HG02981 (cell line): ENCODE measurements around the gene EDEM2.
"Not testable (repeated sequence)": the region's sequence is repeated elsewhere in the genome, so short reads cannot be mapped to it uniquely, and the experiment has no call there.

ENCODE experiments used
- ATAC-seq: cut with Tn5 transposase; IDR thresholded peaks from one replicate; pipeline ENCODE4 v1.9.1; 2021; ENCODE audit warnings: mild to moderate bottlenecking, moderate library complexity; ENCODE audit not compliant: unreplicated experiment

Gene EDEM2

DNA sequence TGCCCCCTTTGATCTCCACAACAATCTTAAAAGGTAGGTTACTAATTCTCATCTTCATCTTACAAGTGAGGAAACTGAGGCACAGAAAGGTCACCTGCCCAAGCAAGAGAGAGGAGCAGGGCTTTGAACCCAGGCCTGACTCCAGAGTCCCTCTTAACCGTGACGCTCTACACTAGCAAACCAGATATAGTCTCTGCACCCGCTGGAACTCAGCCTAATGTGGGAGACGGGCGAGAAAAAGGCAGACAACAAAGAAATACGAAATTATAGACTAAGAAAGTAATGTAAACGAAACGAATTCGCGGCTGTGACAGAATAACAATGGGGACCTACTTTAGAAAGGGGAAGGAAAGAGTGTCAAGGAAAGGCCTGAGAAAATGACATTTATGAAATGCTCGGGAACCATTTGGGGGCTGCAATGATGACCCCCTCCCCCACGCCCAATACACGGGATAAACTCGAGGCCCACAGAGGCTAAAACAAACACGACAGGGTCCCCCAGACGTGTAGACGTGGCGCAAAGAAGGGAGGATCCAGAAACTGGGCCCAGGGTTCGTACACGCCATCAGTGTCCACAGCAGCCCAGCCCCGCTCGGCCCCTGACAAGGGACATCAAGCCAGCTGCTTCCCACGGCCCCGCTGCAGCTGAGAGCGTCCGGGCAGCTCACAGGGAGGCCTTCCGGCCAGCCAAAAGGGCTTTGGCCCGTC lies 55.2 kb downstream of the EDEM2 start:
- ATAC-seq = no peak

- no peak for ATAC-seq
Measured at GRCh38 chr20:35088231-35089145, 58.6 kb downstream of the EDEM2 start.

GRCh38 chr20:35087791-35088190 lies 59.3 kb downstream of the EDEM2 start:
- ATAC-seq = no peak

GRCh38 chr20:35087355-35087754 lies 59.8 kb downstream of the EDEM2 start:
- no peak for ATAC-seq

DNA sequence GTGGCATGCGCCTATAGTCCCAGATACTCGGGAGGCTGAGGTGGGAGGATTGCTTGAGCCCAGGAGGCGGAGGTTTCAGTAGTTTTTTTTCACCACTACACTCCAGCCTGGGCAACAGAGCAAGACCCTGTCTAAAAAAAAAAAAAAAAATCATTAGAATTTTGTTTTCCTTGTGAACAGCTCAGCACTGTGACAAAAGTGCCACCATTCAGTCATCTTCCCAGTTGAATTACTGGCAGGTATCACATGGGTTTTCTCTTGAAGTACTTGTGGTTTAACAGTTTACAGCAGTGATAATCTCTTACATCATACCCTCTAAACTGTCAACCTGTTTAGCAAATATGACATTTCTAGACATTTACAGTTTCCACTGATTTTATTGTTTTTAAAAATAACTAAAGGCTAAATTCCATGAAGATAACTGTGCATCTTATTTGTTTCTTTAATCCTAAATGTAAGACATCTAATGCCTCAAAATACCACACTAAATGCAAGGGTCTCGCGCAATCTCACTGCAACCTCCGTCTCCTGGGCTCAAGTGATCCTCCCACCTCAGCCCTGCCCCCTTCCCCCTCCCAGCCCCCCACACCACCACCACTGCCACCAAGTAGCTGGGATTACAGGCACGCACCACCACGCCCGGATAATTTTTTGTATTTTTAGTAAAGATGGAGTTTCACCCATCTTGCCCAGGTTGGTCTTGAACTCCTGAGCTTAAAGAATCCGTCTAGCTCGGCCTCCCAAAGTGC lies 61.5 kb downstream of the EDEM2 start:
- ATAC-seq = no peak

- no peak for ATAC-seq
Measured at GRCh38 chr20:35084998-35085397, 62.1 kb downstream of the EDEM2 start.

DNA sequence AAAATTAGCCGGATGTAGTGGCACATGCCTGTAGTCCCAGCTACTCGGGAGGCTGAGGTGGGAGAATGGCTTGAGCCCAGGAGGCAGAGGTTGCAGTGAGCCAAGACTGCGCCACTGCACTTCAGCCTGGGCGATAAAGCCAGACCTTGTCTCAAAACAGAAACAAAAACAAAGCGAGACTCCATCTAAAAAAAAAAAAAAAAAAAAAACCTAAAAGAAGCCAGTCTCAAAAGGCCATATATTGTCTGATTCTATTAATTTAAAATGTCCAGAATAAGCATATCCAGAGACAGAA lies 66.8 kb downstream of the EDEM2 start:
- not testable (repeated sequence) for ATAC-seq

DNA sequence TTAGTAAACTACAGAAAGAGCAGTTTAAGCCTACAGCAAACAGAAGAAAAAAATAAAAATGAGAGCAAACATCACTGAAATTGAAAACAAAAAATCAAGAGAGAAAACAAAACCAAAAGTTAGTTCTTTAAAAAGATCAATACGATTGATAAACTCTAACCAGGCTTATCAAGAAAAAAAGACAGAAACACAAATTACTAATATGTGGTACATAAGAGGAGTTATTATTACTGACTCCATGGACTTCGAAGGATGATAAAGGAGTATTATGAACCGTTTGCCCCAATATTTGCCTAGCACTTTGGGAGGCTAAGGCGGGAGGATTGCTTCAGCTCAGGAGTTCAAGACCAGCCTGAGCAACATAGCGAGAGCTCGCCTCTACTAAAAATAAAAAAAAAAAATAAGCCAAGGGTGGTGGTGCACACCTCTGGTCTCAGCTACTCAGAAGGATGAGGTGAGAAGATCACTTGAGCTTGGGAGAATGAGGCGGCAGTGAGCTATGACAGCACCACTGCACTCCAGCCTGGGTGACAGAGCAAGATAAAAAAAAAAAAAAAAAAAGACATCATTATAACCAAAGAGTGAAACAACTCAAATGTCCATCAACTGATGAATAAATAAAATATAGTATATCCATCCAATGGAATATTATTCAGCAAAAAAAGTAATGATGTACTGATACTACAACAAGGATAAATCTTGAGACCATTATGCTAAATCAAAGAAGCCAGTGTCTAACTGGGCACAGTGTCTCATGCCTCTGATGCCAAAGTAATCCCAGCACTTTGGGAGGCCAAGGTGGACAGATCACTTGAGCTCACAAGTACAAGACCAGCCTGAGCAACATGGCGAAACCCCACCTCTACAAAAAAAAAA lies 67.4 kb downstream of the EDEM2 start:
- no peak for ATAC-seq

GRCh38 chr20:35077872-35078271 lies 69.3 kb downstream of the EDEM2 start:
- ATAC-seq = no peak

- no peak for ATAC-seq
Measured at GRCh38 chr20:35077341-35077740, 69.8 kb downstream of the EDEM2 start.

DNA sequence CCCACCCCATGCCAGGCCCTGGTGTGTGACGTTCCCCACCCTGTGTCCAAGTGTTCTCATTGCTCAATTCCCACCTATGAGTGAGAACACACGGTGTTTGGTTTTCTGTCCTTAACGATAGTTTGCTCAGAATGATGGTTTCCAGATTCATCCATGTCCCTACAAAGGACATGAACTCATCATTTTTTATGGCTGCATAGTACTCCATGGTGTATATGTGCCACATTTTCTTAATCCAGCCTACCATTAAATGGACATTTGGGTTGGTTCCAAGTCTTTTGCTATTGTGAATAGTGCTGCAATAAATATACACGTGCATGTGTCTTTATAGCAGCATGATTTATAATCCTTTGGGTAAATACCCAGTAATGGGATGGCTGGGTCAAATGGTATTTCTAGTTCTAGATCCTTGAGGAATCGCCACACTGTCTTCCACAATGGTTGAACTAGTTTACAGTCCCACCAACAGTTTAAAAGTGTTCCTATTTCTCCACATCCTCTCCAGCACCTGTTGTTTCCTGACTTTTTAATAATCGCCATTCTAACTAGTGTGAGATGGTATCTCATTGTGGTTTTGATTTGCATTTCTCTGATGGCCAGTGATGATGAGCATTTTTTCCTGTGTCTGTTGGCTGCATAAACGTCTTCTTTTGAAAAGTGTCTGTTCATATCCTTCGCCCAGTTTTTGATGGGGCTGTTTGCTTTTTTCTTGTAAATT lies 75.5 kb downstream of the EDEM2 start:
- not testable (repeated sequence) for ATAC-seq

DNA sequence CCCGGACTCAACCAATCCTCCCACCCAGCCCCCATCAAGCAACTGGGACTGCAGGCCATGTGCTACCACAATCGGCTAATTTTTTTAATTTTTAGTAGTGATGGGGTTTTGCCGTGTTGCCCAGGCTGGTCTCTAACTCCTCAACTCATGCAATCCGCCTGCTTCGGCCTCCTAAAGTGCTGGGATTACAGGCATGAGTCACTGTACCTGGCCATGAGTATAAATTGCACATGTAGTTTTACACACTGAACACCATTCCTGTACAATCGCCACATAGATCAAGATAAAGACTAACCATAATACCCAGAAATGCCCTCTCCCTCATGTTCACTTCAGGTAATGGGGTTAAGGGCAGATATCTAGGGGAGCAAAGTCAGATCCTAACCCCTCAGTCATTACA lies 80.9 kb downstream of the EDEM2 start:
- ATAC-seq = no peak
